Uterus (tissue), 2 donors: ENCODE data around the gene GYPB.
"Not testable (repeated sequence)": the region's sequence is repeated elsewhere in the genome, so short reads cannot be mapped to it uniquely, and the experiment has no call there.

Source experiments
- CTCF ChIP-seq, 4 experiments: fragments of 200-600 bp in 2 of 4; fragments of 450-650 bp in 2 of 4; sonication (generic) in 2 of 4; IDR thresholded peaks; one replicate each; pipeline ENCODE4 v1.5.1; 2016 to 2019; ENCODE audit warnings: antibody characterized with exemption in 4 of 4, mild to moderate bottlenecking in 2 of 4, moderate library complexity in 1 of 4
- POLR2A ChIP-seq, 2 donors: fragments of 450-650 bp; IDR thresholded peaks; one replicate each; pipeline ENCODE4 v1.6.1; 2016; ENCODE audit warnings: antibody characterized with exemption in 2 of 2, mild to moderate bottlenecking in 1 of 2, moderate library complexity in 1 of 2

GRCh38 chr4:144060234-144060859 lies 41.2 kb upstream of the GYPB start:
- TF ChIP-seq CTCF, POLR2A (IDR thresholded peaks at IDR 0.05): not testable (repeated sequence)
